Mesenteric fat pad (tissue), 1 donor: ENCODE measurements around the gene AKAP12. TPM values are rescaled to one million over a fixed set of nuclear protein-coding genes. Genes with fewer than 3 reads are reported as not detected.

Experiments used
- DNase-seq: peaks from one replicate; pipeline ENCODE4 v3.0.0-alpha.2; 2020; ENCODE audit warnings: low spot score
- total RNA-seq: library from RNA; stranded (reverse); fragmentation: NEBNext Ultra II Directional; extraction: Animal tissue kit (Norgen Biotek cat#: 25700); gene quantifications from one replicate; pipeline ENCODE4 v1.2.1, GENCODE V29; 2021
- donor health status: DM: yes; HTN: yes; CAD: no.

AKAP12 gene
- total RNA-seq, 1 donor from 2014 or later: 223 TPM

GRCh38 chr6:151402228-151402627, 162.5 kb downstream of the AKAP12 start:
- DNase-seq: no peak

DNA sequence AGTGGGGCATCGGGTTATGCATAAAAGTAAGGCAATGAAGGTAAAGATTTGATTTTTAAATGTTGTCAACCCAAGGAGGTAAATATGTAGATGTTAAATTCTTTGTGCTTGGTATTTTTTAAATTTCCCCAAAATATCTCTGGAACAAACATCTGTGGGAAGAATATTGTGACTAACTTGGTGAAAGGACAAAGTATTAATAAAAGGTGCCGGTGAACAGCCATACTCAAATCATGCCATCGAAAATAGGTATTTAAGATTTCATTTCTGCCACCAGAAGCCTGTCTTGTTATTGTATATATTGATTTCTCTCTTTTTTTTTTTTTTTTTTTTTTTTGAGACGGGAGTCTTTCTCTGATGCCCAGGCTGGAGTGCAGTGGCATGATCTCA, 164.1 kb downstream of the AKAP12 start:
- no peak for DNase-seq

Other genes starting within 250 kb of the AKAP12 start
- 10.7 TPM for gene ZBTB2, start 151.6 kb downstream of the AKAP12 start, total RNA-seq
- 22.0 TPM for gene RMND1, start 212.2 kb downstream of the AKAP12 start, total RNA-seq